ENCODE data around the gene METRNL.

Gene METRNL

DNA sequence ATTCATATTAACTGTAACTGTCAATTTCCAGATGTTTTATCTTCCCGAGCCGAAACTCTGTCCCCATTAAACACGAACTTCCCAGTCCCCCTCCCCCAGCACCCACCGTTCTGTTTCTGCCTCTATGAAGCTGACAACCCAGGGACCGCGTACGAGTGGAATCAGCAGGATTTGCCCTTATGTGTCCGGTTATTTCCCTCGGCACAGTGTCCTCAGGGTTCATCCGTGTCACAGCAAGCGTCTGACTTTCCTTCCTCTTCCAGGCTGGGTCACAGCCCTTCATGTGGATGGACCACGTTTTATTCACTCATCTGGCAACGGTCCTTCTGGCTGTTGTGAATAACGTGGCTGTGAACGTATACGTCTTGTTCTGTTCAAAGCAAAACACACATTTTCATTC, 31.3 kb downstream of the METRNL start:
- H3K4me3 ChIP-seq (ENCODE audit: low read depth, low read length), result no peak overlapping the region
- TF ChIP-seq, protein P1, sequence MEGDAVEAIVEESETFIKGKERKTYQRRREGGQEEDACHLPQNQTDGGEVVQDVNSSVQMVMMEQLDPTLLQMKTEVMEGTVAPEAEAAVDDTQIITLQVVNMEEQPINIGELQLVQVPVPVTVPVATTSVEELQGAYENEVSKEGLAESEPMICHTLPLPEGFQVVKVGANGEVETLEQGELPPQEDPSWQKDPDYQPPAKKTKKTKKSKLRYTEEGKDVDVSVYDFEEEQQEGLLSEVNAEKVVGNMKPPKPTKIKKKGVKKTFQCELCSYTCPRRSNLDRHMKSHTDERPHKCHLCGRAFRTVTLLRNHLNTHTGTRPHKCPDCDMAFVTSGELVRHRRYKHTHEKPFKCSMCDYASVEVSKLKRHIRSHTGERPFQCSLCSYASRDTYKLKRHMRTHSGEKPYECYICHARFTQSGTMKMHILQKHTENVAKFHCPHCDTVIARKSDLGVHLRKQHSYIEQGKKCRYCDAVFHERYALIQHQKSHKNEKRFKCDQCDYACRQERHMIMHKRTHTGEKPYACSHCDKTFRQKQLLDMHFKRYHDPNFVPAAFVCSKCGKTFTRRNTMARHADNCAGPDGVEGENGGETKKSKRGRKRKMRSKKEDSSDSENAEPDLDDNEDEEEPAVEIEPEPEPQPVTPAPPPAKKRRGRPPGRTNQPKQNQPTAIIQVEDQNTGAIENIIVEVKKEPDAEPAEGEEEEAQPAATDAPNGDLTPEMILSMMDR (IDR thresholded peaks at IDR 0.05; ENCODE audit: borderline replicate concordance, insufficient read depth, low read depth, low read length), result no peak

DNA sequence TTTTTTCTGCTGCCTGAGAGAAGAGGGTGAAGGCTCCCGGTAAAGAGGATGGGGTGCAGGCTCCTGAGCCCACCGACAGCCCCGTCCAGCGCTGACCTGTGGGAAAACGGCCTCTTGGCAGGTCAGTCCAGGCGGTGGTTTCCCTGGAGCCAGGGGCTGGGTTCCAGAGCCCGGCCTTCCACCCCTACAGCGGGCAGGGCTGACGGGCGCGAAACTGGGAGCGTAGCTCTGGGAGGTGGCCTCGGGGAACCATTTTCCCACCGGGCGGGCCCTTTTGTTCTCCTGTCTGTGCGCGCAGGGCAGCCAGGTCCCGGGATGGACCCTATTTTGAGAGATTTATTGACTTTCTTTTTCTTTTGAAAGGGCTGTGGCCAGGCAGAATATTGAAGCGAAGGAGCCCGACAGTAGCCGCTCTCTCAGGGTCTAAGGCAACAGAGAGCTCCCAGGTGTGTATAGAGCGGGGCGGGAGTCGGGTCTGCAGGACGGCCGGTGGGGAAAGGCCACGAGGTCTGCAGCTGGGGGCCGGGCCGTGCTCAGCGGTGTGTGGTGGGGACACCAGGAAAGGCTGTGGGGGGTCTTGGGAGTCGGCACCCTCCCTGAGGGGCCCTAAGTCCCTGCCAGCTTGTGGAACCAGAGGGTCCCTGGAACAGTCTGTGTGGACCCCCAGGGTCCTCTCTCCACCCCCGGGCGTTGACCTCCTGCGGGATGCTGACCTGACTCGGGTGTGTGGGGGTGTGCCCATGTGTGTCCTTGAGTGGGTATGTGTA, 32.3 kb downstream of the METRNL start:
- TF ChIP-seq, protein P1 (IDR thresholded peaks at IDR 0.05; ENCODE audit: borderline replicate concordance, insufficient read depth, low read depth, low read length), result no peak
- no peak overlapping the region for H3K4me3 ChIP-seq (ENCODE audit: low read depth, low read length)

DNA sequence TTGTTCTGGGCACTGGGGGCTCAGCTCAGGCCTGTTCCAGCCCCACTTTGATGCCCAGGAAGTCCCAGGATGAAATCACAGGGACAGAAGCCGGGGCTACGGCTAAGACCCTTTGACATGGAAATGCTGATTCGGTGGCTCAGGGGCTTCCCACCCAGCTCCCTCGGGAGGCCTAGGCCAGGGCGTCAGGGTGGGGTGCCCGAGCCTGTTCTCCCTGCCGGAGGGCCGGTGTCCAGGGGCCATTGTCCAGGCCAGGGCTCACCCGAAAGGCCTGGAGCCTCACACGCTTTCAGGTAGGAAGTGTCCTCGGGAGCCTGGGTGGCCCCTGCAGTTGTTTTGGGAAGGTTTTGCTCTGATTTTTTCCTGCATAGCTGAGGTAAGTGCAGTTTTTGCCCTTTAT, 34.0 kb downstream of the METRNL start:
- no peak overlapping the region for H3K4me3 ChIP-seq (ENCODE audit: low read depth, low read length)
- TF ChIP-seq, protein P1 (IDR thresholded peaks at IDR 0.05; ENCODE audit: borderline replicate concordance, insufficient read depth, low read depth, low read length), result no peak

DNA sequence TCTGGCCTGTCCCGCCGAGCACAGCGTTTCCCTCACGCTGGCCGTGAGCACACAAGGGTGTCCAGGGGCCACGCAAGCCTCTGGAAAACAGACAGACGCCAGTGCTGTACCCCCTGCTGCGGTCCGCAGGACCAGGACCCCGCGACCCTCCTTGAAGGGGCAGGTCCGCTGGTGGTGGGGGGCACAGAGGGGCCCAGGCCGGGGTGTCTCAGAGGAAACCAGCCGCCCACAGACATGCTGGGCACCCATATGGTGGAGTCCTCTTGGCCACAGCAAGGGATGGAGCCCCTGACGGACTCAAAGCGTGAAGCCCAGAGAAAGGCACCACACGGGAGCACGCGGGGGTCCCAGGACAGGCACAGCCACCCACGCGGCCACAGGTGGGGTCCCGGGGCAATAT, 34.4 kb downstream of the METRNL start:
- TF ChIP-seq, protein P1 (IDR thresholded peaks at IDR 0.05; ENCODE audit: borderline replicate concordance, insufficient read depth, low read depth, low read length), result no peak
- no peak overlapping the region for H3K4me3 ChIP-seq (ENCODE audit: low read depth, low read length)

DNA sequence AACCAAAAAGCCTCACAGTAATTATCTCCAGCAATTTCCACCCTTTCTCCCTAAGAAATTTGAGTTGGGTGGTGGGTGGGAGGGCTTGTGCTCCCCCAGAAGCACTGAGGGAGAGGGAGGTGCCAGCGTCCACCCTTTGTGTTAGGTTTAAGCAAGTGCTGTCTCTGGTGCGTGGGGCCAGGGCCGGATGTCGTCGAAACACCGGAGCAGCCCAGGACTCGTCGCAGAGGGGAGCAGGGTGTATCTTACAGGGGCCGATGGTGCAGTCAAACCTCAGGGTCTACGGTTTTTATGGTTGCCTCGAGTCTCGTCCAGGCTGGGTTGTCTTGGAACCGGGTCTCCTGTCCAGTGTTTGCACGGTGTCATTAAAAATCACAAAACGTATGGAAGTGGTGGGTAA, 35.3 kb downstream of the METRNL start:
- TF ChIP-seq, protein P1 (IDR thresholded peaks at IDR 0.05; ENCODE audit: borderline replicate concordance, insufficient read depth, low read depth, low read length), result no peak
- no peak overlapping the region for H3K4me3 ChIP-seq (ENCODE audit: low read depth, low read length)

DNA sequence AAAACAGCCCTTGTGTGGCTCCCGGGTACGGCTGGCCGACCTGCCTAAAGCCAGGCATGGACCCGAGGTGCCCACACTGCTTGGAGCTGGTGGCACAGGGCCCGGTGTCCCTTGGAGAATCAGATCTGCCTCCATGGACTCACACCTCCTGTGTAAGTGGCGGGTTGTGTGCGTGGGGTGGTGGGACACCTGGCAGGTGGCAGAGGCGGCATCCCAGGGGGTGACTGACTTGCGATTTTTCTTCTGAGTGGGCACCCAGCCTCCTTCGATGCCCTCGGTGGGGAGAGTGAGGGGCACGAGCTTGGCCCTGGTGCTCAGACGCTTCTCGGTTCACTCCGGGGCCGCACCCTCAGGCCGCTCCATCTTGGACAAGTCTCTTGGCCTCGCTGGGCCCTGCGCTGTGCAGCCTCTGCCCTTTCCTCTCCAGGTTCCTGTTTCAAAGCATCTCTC, 35.8 kb downstream of the METRNL start:
- TF ChIP-seq, protein P1 (IDR thresholded peaks at IDR 0.05; ENCODE audit: borderline replicate concordance, insufficient read depth, low read depth, low read length), result no peak

DNA sequence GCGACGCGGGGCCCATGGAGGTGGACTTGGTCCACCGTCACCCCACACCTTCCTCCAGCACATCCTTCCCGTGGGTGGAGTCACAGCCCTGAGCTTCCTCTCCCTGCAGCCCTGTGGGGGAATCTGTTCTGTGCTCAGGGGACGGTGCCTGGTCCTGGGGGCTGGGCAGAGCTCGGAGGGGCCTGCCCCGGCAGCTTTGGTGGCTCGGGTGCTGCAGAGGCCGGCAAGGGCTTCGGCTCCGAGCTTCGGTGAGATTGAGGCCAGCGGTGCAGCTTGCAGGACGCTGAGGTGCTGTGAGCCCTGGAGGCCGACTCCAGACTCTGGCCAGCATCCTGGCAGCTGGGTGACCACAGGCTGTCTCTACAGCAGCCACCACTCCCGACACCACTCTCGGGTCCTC, 36.4 kb downstream of the METRNL start:
- TF ChIP-seq, protein P1 (IDR thresholded peaks at IDR 0.05; ENCODE audit: borderline replicate concordance, insufficient read depth, low read depth, low read length), result no peak
- H3K4me3 ChIP-seq (ENCODE audit: low read depth, low read length), result no peak overlapping the region

More for the DNA sequence above, 35.8 kb downstream of the METRNL start:
- H3K4me3 ChIP-seq (ENCODE audit: low read depth, low read length), result no peak overlapping the region
